HG02798 (cell line): ENCODE measurements around the gene DNMBP.

ENCODE experiments used
- ATAC-seq: cut with Tn5 transposase; IDR thresholded peaks from one replicate; pipeline ENCODE4 v1.9.1; 2021; ENCODE audit warnings: mild to moderate bottlenecking; ENCODE audit not compliant: unreplicated experiment, poor library complexity

DNMBP gene

GRCh38 chr10:100009793-100010676, at the start of gene DNMBP:
Gene DNMBP, minus strand, starts transcription at chr10:100009947. Its CDS starts 37,823 bp downstream, at chr10:99972124.
- ATAC-seq: peak; percentile 82

- no peak for ATAC-seq
These were observed 48.2 kb upstream of the DNMBP start for GRCh38 chr10:100057948-100058347.

GRCh38 chr10:100053686-100054460, 44.1 kb upstream of the DNMBP start:
- ATAC-seq: no peak

GRCh38 chr10:100046021-100046486, 36.3 kb upstream of the DNMBP start:
- ATAC-seq: peak; percentile 60

- no peak for ATAC-seq
These were observed 35.8 kb upstream of the DNMBP start for GRCh38 chr10:100045592-100045991.

- ATAC-seq: no peak
These were observed 34.0 kb upstream of the DNMBP start for GRCh38 chr10:100043796-100044195.

- ATAC-seq: no peak
These were observed 33.6 kb upstream of the DNMBP start for GRCh38 chr10:100043344-100043743.

GRCh38 chr10:100041306-100042002, 31.7 kb upstream of the DNMBP start:
- no peak for ATAC-seq

- no peak for ATAC-seq
These were observed 28.9 kb upstream of the DNMBP start for GRCh38 chr10:100038561-100039071.

- no peak for ATAC-seq
These were observed 28.1 kb upstream of the DNMBP start for GRCh38 chr10:100037758-100038315.

- no peak for ATAC-seq
These were observed 27.1 kb upstream of the DNMBP start for GRCh38 chr10:100036850-100037249.

- ATAC-seq: no peak
These were observed 24.1 kb upstream of the DNMBP start for GRCh38 chr10:100033766-100034418.

GRCh38 chr10:100027416-100027815, 17.7 kb upstream of the DNMBP start:
- ATAC-seq: no peak

- no peak for ATAC-seq
These were observed 15.8 kb upstream of the DNMBP start for GRCh38 chr10:100025576-100025975.

- no peak for ATAC-seq
These were observed 15.0 kb upstream of the DNMBP start for GRCh38 chr10:100024748-100025147.

GRCh38 chr10:100022403-100022802, 12.7 kb upstream of the DNMBP start:
- no peak for ATAC-seq

GRCh38 chr10:100021322-100021721, 11.6 kb upstream of the DNMBP start:
- ATAC-seq: no peak

- ATAC-seq: no peak
These were observed 11.1 kb upstream of the DNMBP start for GRCh38 chr10:100020886-100021253.

- ATAC-seq: no peak
These were observed 10.6 kb upstream of the DNMBP start for GRCh38 chr10:100020142-100020885.
